Fibroblast of mammary gland (primary cell): ENCODE results near the gene AEN.

Source experiments
- DNase-seq: peaks from one replicate; pipeline ENCODE4 v3.0.0-alpha.2; 2010; ENCODE audit warnings: low read depth
- H3K4me3 ChIP-seq: 2 replicates; pipeline ENCODE4 v1.5.1; 2011; ENCODE audit warnings: low read depth, mild to moderate bottlenecking, low read length, moderate library complexity; ENCODE audit not compliant: control insufficient read depth
- CTCF ChIP-seq: conservative IDR thresholded peaks from 2 replicates; pipeline ENCODE4 v1.5.1; 2011; ENCODE audit warnings: low read depth, low read length, inconsistent platforms; ENCODE audit not compliant: control insufficient read depth, insufficient read depth

AEN gene

GRCh38 chr15:88586401-88587162 lies 34.6 kb upstream of the AEN start:
- DNase-seq = peak; percentile 8
- no peak overlapping the region for H3K4me3 ChIP-seq
- no peak for TF ChIP-seq CTCF

DNA sequence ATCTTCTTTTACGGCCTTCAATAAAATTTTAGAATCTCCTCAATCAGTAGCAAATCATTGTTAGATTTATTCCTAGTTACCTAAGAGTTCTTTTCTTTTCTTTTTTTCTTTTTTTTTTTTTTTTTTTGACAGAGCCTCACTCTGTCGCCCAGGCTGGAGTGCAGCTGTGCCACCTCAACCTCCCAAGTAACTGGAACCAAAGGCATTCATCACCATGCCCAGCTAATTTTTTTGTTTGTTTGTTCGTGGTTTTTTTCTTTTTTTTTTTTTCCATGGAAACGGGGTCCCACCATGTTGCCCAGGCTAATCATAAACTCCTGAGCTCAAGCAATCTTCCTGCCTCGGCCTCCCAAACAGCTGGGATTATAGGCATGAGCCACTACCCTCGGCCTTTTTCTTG lies 30.4 kb upstream of the AEN start:
- H3K4me3 ChIP-seq = no peak overlapping the region

GRCh38 chr15:88591384-88591783 lies 29.8 kb upstream of the AEN start:
- no peak for DNase-seq
- no peak for TF ChIP-seq CTCF
- H3K4me3 ChIP-seq = no peak overlapping the region

More for the DNA sequence above, 30.4 kb upstream of the AEN start:
- no peak for DNase-seq
- TF ChIP-seq CTCF = no peak

DNA sequence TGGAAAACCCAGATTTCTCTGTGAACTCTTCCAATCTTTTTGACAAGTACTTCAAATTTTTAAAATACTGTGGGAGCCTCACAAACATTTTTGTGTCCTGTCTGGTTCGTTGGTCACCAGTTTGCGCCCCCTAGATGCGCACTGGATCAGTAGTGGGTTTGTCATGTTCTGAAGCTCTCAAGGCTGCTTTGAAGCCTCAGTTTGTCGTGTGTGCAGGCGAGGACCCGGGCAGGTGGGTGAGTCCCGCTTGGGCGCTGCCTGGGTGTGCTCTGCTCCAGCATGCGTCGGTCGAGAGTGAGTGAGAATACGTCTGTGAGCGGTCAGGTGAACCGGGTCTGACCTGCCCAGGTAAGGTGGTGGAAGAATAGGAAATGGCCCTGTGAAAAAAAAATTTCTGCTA lies 17.3 kb upstream of the AEN start:
- no peak overlapping the region for H3K4me3 ChIP-seq
- no peak for DNase-seq
- no peak for TF ChIP-seq CTCF

GRCh38 chr15:88604381-88605188 lies 16.6 kb upstream of the AEN start:
- no peak for TF ChIP-seq CTCF
- DNase-seq = no peak
- H3K4me3 ChIP-seq = no peak overlapping the region

DNA sequence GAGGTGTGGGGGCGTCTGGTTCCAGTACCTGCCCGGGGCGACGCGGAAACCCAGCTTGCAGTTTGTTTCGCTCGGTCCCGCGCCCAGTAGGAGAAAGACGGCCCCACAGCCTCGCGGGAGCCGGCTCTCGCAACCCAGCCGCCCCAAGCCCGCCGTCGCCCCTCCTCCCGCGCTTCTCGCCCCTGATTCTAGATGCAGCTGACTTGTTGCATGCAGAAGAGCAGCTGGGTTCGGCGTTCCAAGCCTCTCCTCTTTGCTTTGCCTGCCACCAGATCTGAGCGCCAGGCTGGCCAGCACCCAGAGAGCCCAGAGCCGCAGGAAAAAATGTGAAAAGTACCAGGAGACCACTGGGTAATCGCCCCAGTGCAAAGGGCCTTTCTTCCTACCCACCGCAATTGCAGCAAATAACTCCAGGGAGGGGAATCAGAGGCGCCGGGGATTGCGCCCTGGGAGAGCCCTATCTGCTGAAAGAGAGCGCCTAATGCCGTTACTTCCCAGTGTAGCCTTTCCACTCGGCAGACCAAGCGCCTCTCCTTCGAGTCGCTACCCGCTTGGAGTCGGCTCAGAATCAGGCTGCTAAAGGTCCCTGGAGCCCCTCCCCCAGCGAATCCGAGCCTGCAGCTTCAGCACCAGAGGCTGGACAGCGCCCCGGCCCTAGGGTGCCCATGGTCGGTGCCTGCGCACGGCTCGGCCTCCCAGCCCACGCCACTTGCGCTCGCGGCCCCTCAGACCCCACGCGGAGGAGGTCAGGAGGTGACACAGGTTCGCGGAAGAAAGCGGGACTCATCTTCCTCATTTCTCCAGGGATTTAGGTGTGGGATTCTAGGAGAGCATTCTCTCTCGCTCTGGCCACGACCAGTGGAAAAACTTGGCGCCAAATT lies 15.7 kb upstream of the AEN start:
- no peak for TF ChIP-seq CTCF
- no peak for DNase-seq
- H3K4me3 ChIP-seq = no peak overlapping the region
